DND-41 (cell line): ENCODE results near the gene STXBP6.

ENCODE experiments used
- EZH2 ChIP-seq: IDR thresholded peaks from 3 replicates; pipeline ENCODE4 v1.6.1; 2012; ENCODE audit warnings: borderline replicate concordance, low read depth, mild to moderate bottlenecking, moderate library complexity, low read length, inconsistent platforms; ENCODE audit not compliant: severe bottlenecking
- TF ChIP-seq, protein P1 (sequence below): IDR thresholded peaks from 2 replicates; pipeline ENCODE4 v1.5.1; 2012; ENCODE audit warnings: borderline replicate concordance, low read length, moderate library complexity, mild to moderate bottlenecking; ENCODE audit not compliant: poor library complexity, severe bottlenecking; ENCODE audit errors: extremely low read depth

DNA sequence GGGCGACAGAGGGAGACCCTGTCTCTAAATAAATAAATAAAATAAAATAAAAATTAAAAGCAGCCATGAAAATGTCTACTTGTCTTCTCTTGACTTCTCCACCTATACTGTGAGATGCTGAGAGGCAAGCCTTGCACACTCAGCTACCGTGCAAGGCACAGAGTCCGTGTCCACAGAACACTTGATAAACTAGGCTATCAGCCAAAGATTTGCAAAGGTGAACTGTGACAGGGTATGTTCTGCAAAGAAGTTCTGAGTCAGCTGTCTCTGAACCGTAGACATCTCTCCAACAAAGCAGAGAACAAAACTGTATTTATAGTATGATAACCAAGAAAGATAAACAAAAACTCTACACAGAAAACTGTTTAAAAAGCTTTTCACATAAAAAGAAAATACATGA, 35.5 kb downstream of the STXBP6 start:
- TF ChIP-seq, protein P1, sequence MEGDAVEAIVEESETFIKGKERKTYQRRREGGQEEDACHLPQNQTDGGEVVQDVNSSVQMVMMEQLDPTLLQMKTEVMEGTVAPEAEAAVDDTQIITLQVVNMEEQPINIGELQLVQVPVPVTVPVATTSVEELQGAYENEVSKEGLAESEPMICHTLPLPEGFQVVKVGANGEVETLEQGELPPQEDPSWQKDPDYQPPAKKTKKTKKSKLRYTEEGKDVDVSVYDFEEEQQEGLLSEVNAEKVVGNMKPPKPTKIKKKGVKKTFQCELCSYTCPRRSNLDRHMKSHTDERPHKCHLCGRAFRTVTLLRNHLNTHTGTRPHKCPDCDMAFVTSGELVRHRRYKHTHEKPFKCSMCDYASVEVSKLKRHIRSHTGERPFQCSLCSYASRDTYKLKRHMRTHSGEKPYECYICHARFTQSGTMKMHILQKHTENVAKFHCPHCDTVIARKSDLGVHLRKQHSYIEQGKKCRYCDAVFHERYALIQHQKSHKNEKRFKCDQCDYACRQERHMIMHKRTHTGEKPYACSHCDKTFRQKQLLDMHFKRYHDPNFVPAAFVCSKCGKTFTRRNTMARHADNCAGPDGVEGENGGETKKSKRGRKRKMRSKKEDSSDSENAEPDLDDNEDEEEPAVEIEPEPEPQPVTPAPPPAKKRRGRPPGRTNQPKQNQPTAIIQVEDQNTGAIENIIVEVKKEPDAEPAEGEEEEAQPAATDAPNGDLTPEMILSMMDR = no peak
- TF ChIP-seq EZH2 = no peak
